ENCODE results near the gene MOSPD3. TPM values are rescaled to one million over a fixed set of nuclear protein-coding genes. Genes with fewer than 3 reads are reported as not detected.

Gene MOSPD3
- total RNA-seq, 1 donor from 2014 or later = 19.5 TPM

- intact Hi-C loops (cut with DNase I) = no loop called here
- no peak overlapping the region for H3K4me3 ChIP-seq
- H3K27me3 ChIP-seq (ENCODE audit: low read depth) = no peaks in the 10 kb centered on the region
- DNase-seq (no peak), ATAC-seq (no peak)
- no peaks in the 10 kb centered on the region for H3K9me3 ChIP-seq
- TF ChIP-seq CTCF (IDR thresholded peaks at IDR 0.05) = no peak
- no peak overlapping the region for H3K27ac ChIP-seq
- peaks cover 5% of the 10 kb centered on the region for H3K4me1 ChIP-seq
- H3K36me3 ChIP-seq = no peaks in the 10 kb centered on the region
Measured at GRCh38 chr7:100591596-100591995, 20.7 kb upstream of the MOSPD3 start.

GRCh38 chr7:100595188-100595587 is 17.2 kb upstream of the MOSPD3 start:
- no peaks in the 10 kb centered on the region for H3K36me3 ChIP-seq
- intact Hi-C loops (cut with DNase I) = no loop called here
- ATAC-seq (no peak), DNase-seq (no peak)
- H3K4me1 ChIP-seq = no peaks in the 10 kb centered on the region
- no peaks in the 10 kb centered on the region for H3K9me3 ChIP-seq
- H3K4me3 ChIP-seq = no peak overlapping the region
- no peaks in the 10 kb centered on the region for H3K27me3 ChIP-seq (ENCODE audit: low read depth)
- no peak overlapping the region for H3K27ac ChIP-seq
- TF ChIP-seq CTCF (IDR thresholded peaks at IDR 0.05) = no peak

- no peak for DNase-seq
- H3K9me3 ChIP-seq = no peaks in the 10 kb centered on the region
- H3K4me1 ChIP-seq = no peaks in the 10 kb centered on the region
- no peak overlapping the region for H3K27ac ChIP-seq
- H3K36me3 ChIP-seq = no peaks in the 10 kb centered on the region
- ATAC-seq = no peak
- intact Hi-C loops (cut with DNase I) = no loop called here
- H3K27me3 ChIP-seq (ENCODE audit: low read depth) = no peaks in the 10 kb centered on the region
- H3K4me3 ChIP-seq = no peak overlapping the region
- TF ChIP-seq CTCF (IDR thresholded peaks at IDR 0.05) = no peak
Measured at GRCh38 chr7:100598425-100598824, 13.9 kb upstream of the MOSPD3 start.

GRCh38 chr7:100599911-100600729 is 12.2 kb upstream of the MOSPD3 start:
- TF ChIP-seq CTCF (IDR thresholded peaks at IDR 0.05) = no peak
- peaks cover 6% of the 10 kb centered on the region for H3K4me1 ChIP-seq
- H3K36me3 ChIP-seq = no peaks in the 10 kb centered on the region
- DNase-seq (no peak), ATAC-seq (no peak)
- no peaks in the 10 kb centered on the region for H3K9me3 ChIP-seq
- no peaks in the 10 kb centered on the region for H3K27me3 ChIP-seq (ENCODE audit: low read depth)
- no peak overlapping the region for H3K27ac ChIP-seq
- H3K4me3 ChIP-seq = no peak overlapping the region
- intact Hi-C loops (cut with DNase I) = no loop called here

- H3K27ac ChIP-seq = no peak overlapping the region
- H3K9me3 ChIP-seq = no peaks in the 10 kb centered on the region
- TF ChIP-seq CTCF (IDR thresholded peaks at IDR 0.05) = no peak
- H3K4me3 ChIP-seq = no peak overlapping the region
- intact Hi-C loops (cut with DNase I) = no loop called here
- peaks cover 12% of the 10 kb centered on the region for H3K4me1 ChIP-seq
- no peaks in the 10 kb centered on the region for H3K27me3 ChIP-seq (ENCODE audit: low read depth)
- no peaks in the 10 kb centered on the region for H3K36me3 ChIP-seq
- DNase-seq (no peak), ATAC-seq (no peak)
Measured at GRCh38 chr7:100600730-100601038, 11.7 kb upstream of the MOSPD3 start.

Data from lower lobe of right lung (tissue), 2 donors.